HPDE6-E6E7 (cell line): ENCODE results near the gene DNMT3L.
A peak's percentile ranks its signal among the peaks of the same experiment; 100 is the strongest.

Experiments
- DNase-seq: peaks from one replicate; pipeline ENCODE4 v3.0.0; 2011; ENCODE audit warnings: missing footprints; ENCODE audit errors: extremely low spot score

DNMT3L gene

GRCh38 chr21:44261675-44262295, at the start of gene DNMT3L:
Gene DNMT3L, minus strand, starts transcription at chr21:44261897. Its CDS starts 638 bp downstream, at chr21:44261259.
- DNase-seq, result no peak

- no peak for DNase-seq
Observed at GRCh38 chr21:44310628-44311507, 49.2 kb upstream of the DNMT3L start.

GRCh38 chr21:44306936-44307704, 45.4 kb upstream of the DNMT3L start:
- no peak for DNase-seq

GRCh38 chr21:44305691-44306090, 44.0 kb upstream of the DNMT3L start:
- no peak for DNase-seq

GRCh38 chr21:44304877-44305293, 43.2 kb upstream of the DNMT3L start:
- peak; percentile 39 for DNase-seq

- DNase-seq, result no peak
Observed at GRCh38 chr21:44304011-44304616, 42.4 kb upstream of the DNMT3L start.

GRCh38 chr21:44303490-44303981, 41.8 kb upstream of the DNMT3L start:
- DNase-seq, result no peak

- DNase-seq, result peak; percentile 16
Observed at GRCh38 chr21:44302573-44303401, 41.1 kb upstream of the DNMT3L start.

- DNase-seq, result no peak
Observed at GRCh38 chr21:44301961-44302406, 40.3 kb upstream of the DNMT3L start.

- no peak for DNase-seq
Observed at GRCh38 chr21:44301141-44301540, 39.4 kb upstream of the DNMT3L start.

GRCh38 chr21:44300262-44300959, 38.7 kb upstream of the DNMT3L start:
- peak; percentile 74 for DNase-seq

GRCh38 chr21:44299458-44300261, 38.0 kb upstream of the DNMT3L start, which contains the start of gene PFKL:
Gene PFKL, plus strand, starts transcription at chr21:44300053. Its CDS starts 53 bp downstream, at chr21:44300106.
- DNase-seq, result peak; percentile 74

- no peak for DNase-seq
Observed at GRCh38 chr21:44299085-44299457, 37.4 kb upstream of the DNMT3L start.

GRCh38 chr21:44298301-44298700, 36.6 kb upstream of the DNMT3L start:
- DNase-seq, result no peak

GRCh38 chr21:44297525-44298290, 36.0 kb upstream of the DNMT3L start:
- DNase-seq, result peak; percentile 86

- no peak for DNase-seq
Observed at GRCh38 chr21:44296916-44297315, 35.2 kb upstream of the DNMT3L start.

- DNase-seq, result no peak
Observed at GRCh38 chr21:44296103-44296519, 34.4 kb upstream of the DNMT3L start.

GRCh38 chr21:44295646-44296045, 33.9 kb upstream of the DNMT3L start:
- DNase-seq, result no peak
